Measurements from ENCODE around the gene GABRG3. TPM values are rescaled to one million over a fixed set of nuclear protein-coding genes. Genes with fewer than 3 reads are reported as not detected.

The GABRG3 gene
- total RNA-seq, 1 donor from 2014 or later = 0.54 TPM

- H3K27me3 ChIP-seq (ENCODE audit: insufficient read depth, low read length) = no peaks in the 10 kb centered on the region
Observed at GRCh38 chr15:27025481-27025966, 54.5 kb downstream of the GABRG3 start.

GRCh38 chr15:27027229-27027628 lies 56.2 kb downstream of the GABRG3 start:
- DNase-seq (ENCODE audit: low read depth) (no peak), FAIRE-seq (no peak)
- H3K27me3 ChIP-seq (ENCODE audit: insufficient read depth, low read length) = no peaks in the 10 kb centered on the region
- no peaks in the 10 kb centered on the region for H4K20me1 ChIP-seq (ENCODE audit: insufficient read depth, low read length)
- H3K9me3 ChIP-seq (ENCODE audit: insufficient read depth, low read depth, low read length) = no peaks in the 10 kb centered on the region
- H3K27ac ChIP-seq (ENCODE audit: low read depth, low read length) = no peak overlapping the region
- H3K27ac Mint-ChIP-seq (ENCODE audit: unreplicated experiment) = no peak overlapping the region
- H3K4me3 ChIP-seq (ENCODE audit: insufficient read depth, low read depth, low read length) = no peak overlapping the region
- no peaks in the 10 kb centered on the region for H3K36me3 ChIP-seq (ENCODE audit: insufficient read depth, low read length)
- no peaks in the 10 kb centered on the region for H3K79me2 ChIP-seq (ENCODE audit: insufficient read depth, low read length)
- no peak overlapping the region for H3K4me2 ChIP-seq (ENCODE audit: low read length)
- no peak overlapping the region for H2AFZ ChIP-seq (ENCODE audit: low read depth, low read length)
- H3K27me3 Mint-ChIP-seq (ENCODE audit: low read depth, unreplicated experiment) = no peaks in the 10 kb centered on the region
- H3K9me3 Mint-ChIP-seq (ENCODE audit: unreplicated experiment) = peaks cover 2% of the 10 kb centered on the region
- TF ChIP-seq CTCF (IDR thresholded peaks at IDR 0.05; ENCODE audit: insufficient read depth, low read depth, low read length) = no peak
- no peaks in the 10 kb centered on the region for H3K4me1 ChIP-seq (ENCODE audit: insufficient read depth, low read length)
- H3K4me3 Mint-ChIP-seq (ENCODE audit: unreplicated experiment) = no peak overlapping the region
- H3K4me1 Mint-ChIP-seq (ENCODE audit: low read depth, unreplicated experiment) = no peaks in the 10 kb centered on the region
- no peaks in the 10 kb centered on the region for H3K36me3 Mint-ChIP-seq (ENCODE audit: low read depth, unreplicated experiment)
- no peak overlapping the region for H3K9ac ChIP-seq (ENCODE audit: low read length)

More at GRCh38 chr15:27025481-27025966, 54.5 kb downstream of the GABRG3 start:
- Histone ChIP-seq H3K4me2 (ENCODE audit: low read length) (no peak overlapping the region), H3K79me2 (ENCODE audit: insufficient read depth, low read length) (no peaks in the 10 kb centered on the region), H3K4me3 (ENCODE audit: insufficient read depth, low read depth, low read length) (no peak overlapping the region), H2AFZ (ENCODE audit: low read depth, low read length) (peak overlapping the region; percentile 23), H3K36me3 (ENCODE audit: insufficient read depth, low read length) (no peaks in the 10 kb centered on the region), H3K4me1 (ENCODE audit: insufficient read depth, low read length) (no peaks in the 10 kb centered on the region), H3K9me3 (ENCODE audit: insufficient read depth, low read depth, low read length) (no peaks in the 10 kb centered on the region), H3K27ac (ENCODE audit: low read depth, low read length) (no peak overlapping the region), H4K20me1 (ENCODE audit: insufficient read depth, low read length) (no peaks in the 10 kb centered on the region), H3K9ac (ENCODE audit: low read length) (no peak overlapping the region)
- no peak overlapping the region for H3K4me3 Mint-ChIP-seq (ENCODE audit: unreplicated experiment)
- H3K27ac Mint-ChIP-seq (ENCODE audit: unreplicated experiment) = no peak overlapping the region
- H3K36me3 Mint-ChIP-seq (ENCODE audit: low read depth, unreplicated experiment) = no peaks in the 10 kb centered on the region
- no peaks in the 10 kb centered on the region for H3K4me1 Mint-ChIP-seq (ENCODE audit: low read depth, unreplicated experiment)
- TF ChIP-seq CTCF (IDR thresholded peaks at IDR 0.05; ENCODE audit: insufficient read depth, low read depth, low read length) = no peak
- no peak for TF ChIP-seq EZH2 (IDR thresholded peaks at IDR 0.05; ENCODE audit: insufficient read depth, low read length)
- H3K9me3 Mint-ChIP-seq (ENCODE audit: unreplicated experiment) = peaks cover under 1% of the 10 kb centered on the region
- DNase-seq (ENCODE audit: low read depth) (no peak), FAIRE-seq (no peak)
- H3K27me3 Mint-ChIP-seq (ENCODE audit: low read depth, unreplicated experiment) = no peaks in the 10 kb centered on the region

- H2AFZ ChIP-seq (ENCODE audit: low read depth, low read length) = no peak overlapping the region
- H3K79me2 ChIP-seq (ENCODE audit: insufficient read depth, low read length) = no peaks in the 10 kb centered on the region
- H3K4me2 ChIP-seq (ENCODE audit: low read length) = no peak overlapping the region
- H3K27ac ChIP-seq (ENCODE audit: low read depth, low read length) = no peak overlapping the region
- Mint-ChIP-seq H3K4me3 (ENCODE audit: unreplicated experiment) (no peak overlapping the region), H3K4me1 (ENCODE audit: low read depth, unreplicated experiment) (no peaks in the 10 kb centered on the region), H3K9me3 (ENCODE audit: unreplicated experiment) (peaks cover 2% of the 10 kb centered on the region), H3K27me3 (ENCODE audit: low read depth, unreplicated experiment) (no peaks in the 10 kb centered on the region), H3K27ac (ENCODE audit: unreplicated experiment) (no peak overlapping the region), H3K36me3 (ENCODE audit: low read depth, unreplicated experiment) (no peaks in the 10 kb centered on the region)
- no peaks in the 10 kb centered on the region for H3K9me3 ChIP-seq (ENCODE audit: insufficient read depth, low read depth, low read length)
- DNase-seq (ENCODE audit: low read depth) (peak; percentile 18), FAIRE-seq (no peak)
- no peaks in the 10 kb centered on the region for H4K20me1 ChIP-seq (ENCODE audit: insufficient read depth, low read length)
- H3K27me3 ChIP-seq (ENCODE audit: insufficient read depth, low read length) = no peaks in the 10 kb centered on the region
- no peaks in the 10 kb centered on the region for H3K4me1 ChIP-seq (ENCODE audit: insufficient read depth, low read length)
- no peak overlapping the region for H3K4me3 ChIP-seq (ENCODE audit: insufficient read depth, low read depth, low read length)
- no peak for TF ChIP-seq EZH2 (IDR thresholded peaks at IDR 0.05; ENCODE audit: insufficient read depth, low read length)
- TF ChIP-seq CTCF (IDR thresholded peaks at IDR 0.05; ENCODE audit: insufficient read depth, low read depth, low read length) = no peak
- no peak overlapping the region for H3K9ac ChIP-seq (ENCODE audit: low read length)
- H3K36me3 ChIP-seq (ENCODE audit: insufficient read depth, low read length) = no peaks in the 10 kb centered on the region
Observed at GRCh38 chr15:27028858-27029477, 58.0 kb downstream of the GABRG3 start.

All from astrocyte (in vitro differentiated cells and primary cell).